GM18867 (cell line): Measurements from ENCODE around the gene RASD1.

Experiments used
- ATAC-seq: cut with Tn5 transposase; IDR thresholded peaks from one replicate; pipeline ENCODE4 v1.9.1; 2021; ENCODE audit warnings: mild to moderate bottlenecking, moderate library complexity; ENCODE audit not compliant: unreplicated experiment

RASD1 gene

GRCh38 chr17:17527534-17527933 is 31.3 kb upstream of the RASD1 start:
- no peak for ATAC-seq

DNA sequence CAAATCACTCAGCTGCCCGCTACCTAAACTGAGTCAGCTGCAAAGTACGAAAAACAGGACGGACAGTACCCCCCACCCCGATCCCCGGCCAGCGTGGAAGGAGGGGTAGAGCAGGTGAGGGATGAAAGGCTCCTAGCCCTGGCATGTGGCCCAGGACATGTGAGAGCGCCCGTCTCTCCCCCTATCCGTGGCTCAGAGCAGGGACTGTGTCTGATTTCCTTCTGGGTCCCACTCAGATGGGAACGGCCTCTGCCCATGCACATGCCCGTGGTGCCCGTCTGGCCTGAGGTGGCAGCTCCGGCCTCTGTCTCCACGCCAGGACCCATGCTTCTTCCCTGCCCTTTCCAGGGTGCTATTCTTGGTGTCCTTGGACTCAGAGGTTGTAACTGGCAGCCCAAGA is 30.2 kb upstream of the RASD1 start:
- ATAC-seq = no peak

DNA sequence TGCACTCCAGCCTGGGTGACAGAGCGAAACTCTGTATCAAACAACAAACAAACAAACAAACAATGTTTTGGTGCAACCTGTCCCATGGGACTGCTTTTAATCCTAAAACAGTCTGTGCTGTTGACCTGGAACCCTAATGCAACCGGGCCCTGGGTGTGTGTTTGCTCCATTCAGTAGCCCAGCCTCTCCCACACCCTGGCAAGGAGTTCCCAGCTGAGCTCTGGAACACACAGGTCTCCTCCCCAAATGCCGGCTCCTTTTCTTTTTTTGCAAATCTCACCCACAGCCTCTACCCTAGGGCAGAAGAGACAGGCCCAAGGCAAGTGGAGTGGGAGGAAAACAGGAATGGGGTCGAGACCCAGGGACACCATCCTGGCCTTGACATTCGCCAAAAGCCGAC is 29.8 kb upstream of the RASD1 start:
- ATAC-seq = no peak

DNA sequence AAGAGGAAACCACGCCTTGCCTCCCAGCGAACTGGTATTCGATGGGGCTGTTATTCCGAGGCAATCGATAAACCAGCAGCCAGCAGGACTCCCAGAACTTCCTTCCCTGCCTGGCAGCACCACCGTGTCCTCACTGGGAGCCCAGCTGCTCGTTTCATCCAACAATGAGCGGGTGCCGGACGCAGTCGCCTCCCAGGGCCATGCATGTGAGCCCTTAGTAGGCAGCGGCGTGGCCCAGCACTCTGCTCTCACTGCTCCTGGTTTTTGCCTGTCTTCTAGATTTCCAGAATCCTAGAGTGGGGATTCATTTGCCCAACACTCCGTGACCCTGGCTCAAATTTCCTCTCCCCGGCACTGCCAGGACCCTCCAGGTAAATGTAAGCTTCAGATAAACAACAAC is 29.1 kb upstream of the RASD1 start:
- no peak for ATAC-seq

GRCh38 chr17:17523731-17524490 is 27.7 kb upstream of the RASD1 start:
- ATAC-seq = no peak

DNA sequence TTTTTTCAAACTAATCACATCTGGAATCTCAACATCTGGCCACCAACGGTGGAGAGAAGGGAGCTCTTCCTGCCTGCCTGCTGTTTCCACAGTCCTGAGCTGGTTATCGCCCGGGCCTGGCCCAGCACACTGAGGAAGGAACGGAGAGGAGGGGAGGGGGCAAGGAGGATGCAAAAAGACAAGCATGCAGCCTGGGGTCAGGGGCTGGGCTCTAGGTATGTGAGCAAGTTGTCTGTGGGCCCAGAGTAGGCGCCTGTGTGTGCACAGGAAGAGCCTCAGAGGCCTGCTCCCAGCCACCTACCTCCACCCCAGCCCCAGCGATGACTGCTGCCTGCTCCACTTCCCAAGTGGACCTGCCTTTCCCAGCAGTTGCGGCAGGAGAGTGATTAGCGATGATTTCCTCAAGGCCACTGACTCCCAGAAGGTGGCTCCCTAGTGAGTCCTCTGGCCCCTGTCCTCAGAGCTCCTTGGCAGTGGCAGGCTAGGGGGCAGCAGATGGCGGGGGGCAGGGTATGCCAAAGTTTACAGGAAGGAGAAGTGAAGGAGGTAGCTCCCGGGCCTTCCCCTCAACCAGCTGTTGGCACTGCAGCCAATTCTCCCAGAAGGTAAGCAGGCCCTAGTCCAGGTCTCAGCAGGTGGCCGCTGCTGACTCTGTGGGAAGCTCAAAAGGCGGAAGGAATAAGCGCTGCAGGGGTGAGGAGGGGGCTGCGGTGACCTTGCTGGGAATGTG is 27.0 kb upstream of the RASD1 start:
- no peak for ATAC-seq

GRCh38 chr17:17520599-17521232 is 24.5 kb upstream of the RASD1 start:
- ATAC-seq = no peak

DNA sequence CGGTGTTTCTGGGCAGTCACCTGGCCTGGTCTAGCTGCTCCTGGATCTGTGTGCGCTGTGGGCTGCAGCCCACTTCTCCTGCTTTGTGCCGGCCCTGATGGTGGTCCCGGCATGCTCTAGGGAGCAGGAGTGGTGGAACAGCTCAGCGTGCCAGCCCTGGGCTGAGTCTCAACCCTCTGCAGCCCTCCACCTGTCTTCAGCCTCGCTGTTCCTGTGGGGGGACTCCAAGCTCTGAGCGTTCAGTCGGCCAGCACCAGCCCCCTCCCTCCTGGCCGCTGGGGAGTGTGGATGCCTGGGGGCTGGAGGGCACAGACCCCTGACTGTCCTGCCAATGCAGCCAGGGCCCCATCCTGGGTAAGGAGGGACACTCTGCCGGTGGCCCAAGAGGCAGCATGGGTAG is 23.7 kb upstream of the RASD1 start:
- ATAC-seq = no peak

DNA sequence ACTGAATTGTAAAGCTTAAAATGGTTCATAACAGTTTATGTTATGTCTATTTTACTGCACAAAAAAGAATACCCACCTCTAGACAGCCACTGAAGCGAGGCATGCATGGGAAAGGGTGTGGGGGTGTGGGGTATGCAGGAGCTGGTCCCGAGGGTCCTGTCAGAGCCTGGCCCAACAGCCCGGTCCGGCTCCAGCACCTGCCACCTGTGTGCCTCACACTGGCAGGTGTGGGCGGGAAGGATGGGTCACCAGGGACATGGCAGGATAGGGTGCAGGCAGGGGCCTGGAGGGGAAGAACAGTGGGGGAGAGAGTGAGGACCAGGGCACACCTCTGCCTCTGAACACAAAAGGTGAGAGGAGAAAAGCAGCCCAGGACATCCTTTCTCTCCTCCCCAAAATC is 22.8 kb upstream of the RASD1 start:
- ATAC-seq = no peak

DNA sequence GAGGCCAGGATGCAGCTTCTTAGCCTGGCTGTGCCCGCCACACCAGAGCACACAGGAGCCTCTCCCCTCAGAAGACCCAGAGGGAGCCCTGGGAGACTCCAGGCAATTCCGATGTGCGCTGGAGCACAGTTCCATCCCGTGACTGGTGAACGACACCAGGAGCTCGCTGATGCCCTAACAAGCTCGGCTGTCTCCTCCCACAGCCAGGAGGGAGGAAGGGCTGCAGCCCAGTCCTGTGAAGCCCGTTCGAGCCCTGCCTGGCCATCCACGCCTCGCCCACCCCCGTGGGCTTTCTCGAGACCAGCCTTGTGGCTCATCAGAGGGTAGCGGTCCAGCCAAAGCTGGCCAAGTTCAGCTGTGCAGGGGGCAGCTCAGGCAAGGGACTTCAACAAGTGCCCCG is 21.8 kb upstream of the RASD1 start:
- ATAC-seq = no peak

DNA sequence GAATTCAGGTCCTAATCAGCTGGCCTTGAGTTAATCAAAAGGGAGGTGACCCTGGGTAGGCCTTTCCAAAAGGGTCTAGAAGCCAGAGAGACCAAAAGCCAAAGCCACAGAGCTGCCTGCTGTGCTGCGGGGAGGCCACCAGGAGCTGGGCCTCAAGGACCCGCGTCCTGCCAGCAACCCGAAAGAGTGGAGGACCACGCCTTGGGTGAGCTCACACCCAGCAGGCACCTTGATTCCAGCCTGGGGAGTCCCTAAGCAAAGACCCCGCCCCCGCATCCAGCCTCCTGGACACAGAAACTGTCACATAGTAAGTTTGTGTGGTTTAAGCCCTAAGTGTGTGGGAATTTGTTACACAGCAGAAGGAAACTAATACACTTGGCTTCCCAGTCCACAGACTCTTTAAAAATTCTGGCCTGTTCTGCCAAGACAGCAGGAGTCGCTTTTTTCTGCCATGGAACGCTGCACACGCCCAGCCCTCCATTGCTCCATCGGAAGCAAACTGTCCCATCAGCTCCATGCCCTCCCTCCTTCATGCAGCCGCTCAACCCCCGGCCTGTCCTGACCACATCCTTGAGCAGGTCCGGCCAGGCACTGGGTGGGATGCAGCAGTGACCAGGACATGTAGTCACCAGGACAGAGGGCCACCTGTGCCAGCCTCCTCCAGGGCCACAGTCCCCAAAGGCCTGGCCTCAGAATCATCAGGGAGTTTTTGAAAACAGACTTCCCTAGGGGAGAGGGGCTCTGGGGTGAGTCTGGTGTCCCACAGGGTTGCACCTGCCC is 20.9 kb upstream of the RASD1 start:
- ATAC-seq = no peak

DNA sequence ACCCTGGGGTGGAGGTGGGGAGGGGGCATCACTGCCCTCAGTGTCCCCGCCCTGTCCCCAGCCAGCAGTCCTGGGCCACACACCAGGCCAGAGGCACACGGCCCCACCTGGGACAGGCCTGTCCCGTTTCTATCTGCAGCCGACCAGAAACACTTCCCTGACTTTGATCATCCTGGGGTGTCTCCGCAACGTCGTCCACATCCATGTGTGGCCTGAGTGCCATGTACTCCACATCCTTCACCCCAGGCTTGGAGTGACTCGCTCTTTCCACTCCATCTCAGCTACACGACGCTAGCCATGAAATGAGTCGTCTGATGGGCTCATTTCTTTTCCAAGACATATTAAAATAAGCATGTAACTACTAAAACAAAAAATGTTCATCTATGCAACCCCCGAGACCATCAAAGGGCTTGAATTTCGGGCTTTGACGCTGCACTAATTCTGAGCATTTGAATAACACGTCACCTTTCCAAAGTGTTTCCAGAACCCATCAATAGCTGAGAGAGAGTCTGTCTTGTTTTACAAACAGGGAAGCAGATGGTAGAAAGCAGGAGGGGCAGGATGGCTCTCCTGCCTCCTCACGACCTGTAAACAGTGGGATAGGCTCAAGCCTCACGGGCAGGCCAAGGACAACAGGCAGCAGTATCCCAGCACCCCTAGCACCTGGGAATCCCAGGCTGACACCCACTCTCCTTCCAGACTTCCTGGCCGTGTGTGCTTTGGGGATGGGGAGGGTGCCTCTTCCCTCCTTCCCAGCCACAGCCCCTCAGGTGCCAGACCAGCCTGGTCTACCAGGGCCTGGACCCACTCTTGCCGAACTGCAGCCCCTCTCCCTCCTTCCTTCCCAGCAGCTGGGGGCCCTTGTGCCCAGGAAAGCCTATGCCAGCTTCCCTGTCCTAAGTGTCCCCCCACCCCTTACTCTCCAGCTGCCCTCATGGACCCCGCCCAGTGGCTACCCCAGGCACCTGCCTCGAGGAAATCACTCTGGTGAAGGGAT is 20.0 kb upstream of the RASD1 start:
- no peak for ATAC-seq

DNA sequence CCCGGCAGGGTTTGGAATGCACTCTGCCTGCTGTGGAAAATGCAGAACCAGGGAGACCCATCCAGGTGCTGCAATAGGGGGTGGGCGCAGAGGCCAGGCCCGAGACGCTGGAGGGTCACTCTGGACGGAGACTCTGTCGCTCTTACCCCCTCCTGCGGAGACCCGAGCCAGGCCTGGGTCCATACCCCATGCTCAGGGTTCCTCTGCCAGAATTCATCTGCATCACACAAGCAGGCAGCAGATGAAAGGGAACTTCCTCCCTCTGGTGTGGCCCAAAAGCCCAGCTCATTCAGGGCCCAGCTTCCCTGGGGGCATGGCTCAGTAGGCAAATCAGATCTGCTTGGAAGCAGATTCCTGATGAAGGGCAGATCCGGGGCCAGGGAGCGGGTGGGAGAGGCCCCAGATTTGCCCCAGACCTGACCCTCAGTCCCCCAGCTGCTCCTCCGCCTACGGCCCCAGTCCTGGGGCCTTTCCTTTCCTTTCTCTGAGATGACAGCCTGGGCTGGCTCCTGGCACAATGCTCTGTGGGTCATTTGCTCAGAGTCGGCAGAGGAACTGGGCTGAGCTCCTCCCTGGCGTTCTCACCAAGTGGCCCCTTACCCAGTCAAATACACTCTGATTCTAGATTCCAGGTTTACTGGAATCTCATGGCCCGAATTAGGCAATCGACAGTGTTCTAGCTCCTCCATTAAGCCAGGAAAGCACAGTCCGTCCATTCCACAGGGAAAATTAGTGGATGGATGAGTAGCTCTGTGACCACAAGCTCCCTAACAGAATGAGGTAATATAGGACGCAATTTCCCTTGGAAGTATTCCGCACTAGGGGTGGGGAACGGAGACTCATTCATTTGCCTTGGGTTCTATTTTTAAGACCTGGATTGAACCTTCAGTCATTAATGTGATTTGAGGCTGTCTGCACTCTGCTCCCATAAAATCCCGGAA is 19.1 kb upstream of the RASD1 start:
- no peak for ATAC-seq

DNA sequence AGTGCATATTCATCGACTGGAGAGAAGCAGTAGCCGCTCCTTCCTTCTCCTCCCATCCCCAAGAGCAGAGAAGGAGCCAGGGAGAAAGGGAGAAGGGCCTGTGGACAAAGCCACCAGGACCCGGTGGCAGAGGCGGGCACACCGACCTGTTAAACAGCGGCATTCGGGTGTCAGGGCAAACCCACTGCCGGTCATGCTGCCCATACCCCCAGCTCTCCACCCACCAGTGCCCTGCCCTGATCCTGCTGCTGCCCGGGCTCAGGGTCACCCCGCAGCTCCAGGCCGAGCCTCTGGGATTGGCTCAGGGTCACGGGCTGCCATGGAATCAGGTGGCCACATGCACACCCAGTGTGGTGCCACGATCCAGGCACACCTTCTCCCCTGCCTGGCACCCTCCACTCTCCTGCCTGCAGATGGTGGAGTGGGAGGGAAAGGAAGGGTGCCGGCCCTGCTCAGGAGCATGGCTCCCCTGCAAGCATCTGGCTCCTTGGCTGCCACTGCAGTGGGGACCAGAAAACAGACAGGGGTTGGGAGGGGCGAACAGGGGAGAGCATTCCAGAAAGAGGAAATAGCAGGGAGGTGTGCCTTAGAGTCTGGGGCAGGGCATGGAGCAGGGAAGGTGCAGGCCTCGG is 18.3 kb upstream of the RASD1 start:
- no peak for ATAC-seq

GRCh38 chr17:17513626-17514025 is 17.4 kb upstream of the RASD1 start:
- no peak for ATAC-seq

DNA sequence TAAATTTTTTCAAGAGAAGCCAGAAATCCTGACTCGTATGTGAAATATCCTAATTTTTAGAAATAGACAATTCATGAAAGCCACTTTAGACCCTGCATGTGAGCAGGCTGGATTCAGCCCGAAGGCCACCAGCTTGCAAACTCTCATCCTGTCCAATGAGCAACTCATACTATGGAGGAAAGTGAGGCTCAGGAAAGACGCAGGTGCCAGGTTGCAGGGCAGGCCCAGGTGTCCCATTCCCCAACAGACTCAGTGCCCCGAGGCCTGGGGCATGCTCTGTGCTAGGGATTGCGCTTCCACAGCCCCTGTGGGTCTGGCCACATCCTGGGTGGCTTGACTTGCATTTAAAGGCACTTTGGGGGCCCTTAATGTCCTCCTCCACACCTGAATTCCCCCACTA is 16.7 kb upstream of the RASD1 start:
- no peak for ATAC-seq

GRCh38 chr17:17511881-17512858 is 16.0 kb upstream of the RASD1 start:
- no peak for ATAC-seq
